SK-N-SH (cell line): ENCODE results near the gene BUD23. TPM values are rescaled to one million over a fixed set of nuclear protein-coding genes. Genes with fewer than 3 reads are reported as not detected.

Source experiments
- CTCF ChIA-PET: fragments of 300-600, 350-600 bp; formaldehyde crosslinking; extraction: SDS; loops from one replicate; lab custom pipeline; 2021; lab: Yijun Ruan, JAX
- POLR2A ChIA-PET: fragments of 350-600 bp; sonication (Branson Sonifier 250); formaldehyde crosslinking; extraction: SDS; loops from one replicate; lab custom pipeline; 2020; ENCODE audit warnings: antibody characterized with exemption, inconsistent platforms; lab: Yijun Ruan, JAX
- DNase-seq: peaks from one replicate; pipeline ENCODE4 v3.0.0; 2012
- H2AFZ ChIP-seq: fragments of 200-600 bp; sonication (generic); 2 replicates; pipeline ENCODE4 v1.8.1; 2016; ENCODE audit warnings: antibody characterized with exemption, mild to moderate bottlenecking, low read depth
- H3F3A ChIP-seq: fragments of 200-600 bp; sonication (generic); replicated peaks from 2 replicates; pipeline ENCODE3; 2016; ENCODE audit warnings: antibody characterized with exemption, mild to moderate bottlenecking; ENCODE audit not compliant: insufficient read depth
- H3K27ac ChIP-seq, 2 experiments: fragments of 200-500 bp in 1 of 2; fragments of 200-600 bp in 1 of 2; sonication (Bioruptor generic) in 1 of 2; sonication (generic), shearing (Covaris generic) in 1 of 2; 2 replicates each; pipeline versions ENCODE4 v1.5.1 to v1.6.1; 2014 to 2016; ENCODE audit warnings: low read depth in 2 of 2, inconsistent platforms in 1 of 2, low read length in 1 of 2, mild to moderate bottlenecking in 1 of 2, mixed read lengths in 1 of 2
- H3K27me3 ChIP-seq: fragments of 200-600 bp; sonication (generic), shearing (Covaris generic); 2 replicates; pipeline ENCODE4 v1.6.1; 2016; ENCODE audit warnings: mixed run types; ENCODE audit not compliant: insufficient read depth
- H3K36me3 ChIP-seq, 2 experiments: fragments of 200-500 bp in 1 of 2; fragments of 200-600 bp in 1 of 2; sonication (Bioruptor generic) in 1 of 2; sonication (generic) in 1 of 2; replicated peaks in 1 of 2; 2 replicates each; pipeline versions ENCODE3 to v1.5.1; 2014 to 2016; ENCODE audit warnings: low read length in 1 of 2, mild to moderate bottlenecking in 1 of 2; ENCODE audit not compliant: insufficient read depth in 2 of 2, control insufficient read depth in 1 of 2
- H3K4me1 ChIP-seq, 2 experiments: fragments of 200-500 bp in 1 of 2; fragments of 200-600 bp in 1 of 2; sonication (Bioruptor generic) in 1 of 2; sonication (generic), shearing (Covaris generic) in 1 of 2; 2 replicates each; pipeline versions ENCODE4 v1.5.1 to v1.6.1; 2014 to 2016; ENCODE audit warnings: low read depth in 1 of 2, low read length in 1 of 2, mixed run types in 1 of 2; ENCODE audit not compliant: insufficient read depth in 2 of 2, control insufficient read depth in 1 of 2
- H3K4me2 ChIP-seq: fragments of 200-600 bp; sonication (generic), shearing (Covaris generic); 2 replicates; pipeline ENCODE4 v1.6.1; 2017; ENCODE audit warnings: mixed run types
- H3K4me3 ChIP-seq, 2 experiments: fragments of 200-500 bp in 1 of 2; fragments of 200-600 bp in 1 of 2; sonication (Bioruptor generic) in 1 of 2; sonication (generic), shearing (Covaris generic) in 1 of 2; 2 replicates each; pipeline versions ENCODE4 v1.5.1 to v1.8.1; 2014 to 2016; ENCODE audit warnings: low read depth in 2 of 2, inconsistent platforms in 1 of 2, low read length in 1 of 2, mild to moderate bottlenecking in 1 of 2, mixed read lengths in 1 of 2, moderate library complexity in 1 of 2
- H3K79me2 ChIP-seq: fragments of 200-600 bp; sonication (generic); 2 replicates; pipeline ENCODE4 v1.8.1; 2017; ENCODE audit warnings: mild to moderate bottlenecking; ENCODE audit not compliant: insufficient read depth
- H3K9ac ChIP-seq: fragments of 200-600 bp; sonication (generic); 2 replicates; pipeline ENCODE4 v1.6.1; 2017; ENCODE audit warnings: mixed run types
- H3K9me2 ChIP-seq: fragments of 200-600 bp; sonication (generic); 2 replicates; pipeline ENCODE4 v1.6.1; 2017; ENCODE audit warnings: mixed run types
- H3K9me3 ChIP-seq: fragments of 200-600 bp; sonication (generic); 2 replicates; pipeline ENCODE4 v1.6.1; 2017; ENCODE audit warnings: mixed run types, mild to moderate bottlenecking, moderate library complexity
- H4K20me1 ChIP-seq: fragments of 200-600 bp; sonication (generic); 2 replicates; pipeline ENCODE4 v1.6.1; 2017; ENCODE audit warnings: mild to moderate bottlenecking, mixed run types; ENCODE audit not compliant: insufficient read depth
- ELF1 ChIP-seq: IDR thresholded peaks from 2 replicates; pipeline ENCODE4 v1.4.0; 2012
- EP300 ChIP-seq, 2 experiments: IDR thresholded peaks; 2 replicates each; pipeline versions ENCODE4 v1.4.0 to v1.6.1; 2012; ENCODE audit warnings: borderline replicate concordance in 1 of 2, low read depth in 1 of 2, low read length in 1 of 2
- FOSL2 ChIP-seq: IDR thresholded peaks from 2 replicates; pipeline ENCODE4 v1.4.0; 2012; ENCODE audit warnings: low read depth, mild to moderate bottlenecking, moderate library complexity, borderline replicate concordance
- GABPA ChIP-seq: IDR thresholded peaks from 2 replicates; pipeline ENCODE4 v1.4.0; 2012; ENCODE audit warnings: low read depth, mild to moderate bottlenecking
- JUND ChIP-seq: IDR thresholded peaks from 2 replicates; pipeline ENCODE4 v1.4.0; 2012
- MXI1 ChIP-seq: IDR thresholded peaks from 2 replicates; pipeline ENCODE4 v1.6.1; 2012; ENCODE audit warnings: mild to moderate bottlenecking, low read depth, low read length, improper control_type of control experiment
- NFIC ChIP-seq: IDR thresholded peaks from 2 replicates; pipeline ENCODE4 v1.4.0; 2012; ENCODE audit warnings: borderline replicate concordance
- RCOR1 ChIP-seq: fragments of 150-350 bp; IDR thresholded peaks from 2 replicates; pipeline ENCODE4 v1.6.1; 2017; ENCODE audit warnings: antibody characterized with exemption, low read length
- RFX5 ChIP-seq: IDR thresholded peaks from 2 replicates; pipeline ENCODE4 v1.6.1; 2012; ENCODE audit warnings: mild to moderate bottlenecking, improper control_type of control experiment, low read length
- SIN3A ChIP-seq: IDR thresholded peaks from 2 replicates; pipeline ENCODE4 v1.6.1; 2012; ENCODE audit warnings: low read depth, mild to moderate bottlenecking, low read length, moderate library complexity, borderline replicate concordance
- SMC3 ChIP-seq: IDR thresholded peaks from 2 replicates; pipeline ENCODE4 v1.6.1; 2012; ENCODE audit warnings: low read depth, low read length, improper control_type of control experiment
- TEAD4 ChIP-seq: IDR thresholded peaks from 2 replicates; pipeline ENCODE4 v1.4.0; 2012; ENCODE audit warnings: mild to moderate bottlenecking, borderline replicate concordance; ENCODE audit not compliant: insufficient read depth
- WGBS: methylation state at CpG from one replicate; pipeline ENCODE4 v1.1.6; 2017; ENCODE audit warnings: low lambda C conversion rate; 5-methylcytosine and 5-hydroxymethylcytosine counted together
- polyA plus RNA-seq, 3 experiments: library from polyadenylated mRNA; depleted of rRNA; stranded (reverse); fragments of >200 nt; gene quantifications; 2 replicates each; pipeline ENCODE4 v1.2.3, GENCODE V29; 2012
- TF ChIP-seq, protein P1 (sequence below): fragments of 200-600 bp; sonication (generic); IDR thresholded peaks from 2 replicates; pipeline ENCODE4 v1.6.1; 2017; ENCODE audit warnings: antibody characterized with exemption, mild to moderate bottlenecking, moderate library complexity
- TF ChIP-seq, protein P2 (sequence below): IDR thresholded peaks from 2 replicates; pipeline ENCODE4 v1.4.0; 2012; ENCODE audit warnings: low read depth
- TF ChIP-seq, protein P3 (sequence below): fragments of 150-350 bp; IDR thresholded peaks from 2 replicates; pipeline ENCODE4 v1.6.1; 2016; ENCODE audit warnings: mild to moderate bottlenecking, low read depth, low read length

Gene BUD23
- polyA plus RNA-seq, 1 of the 3 experiments (the other 2 are of a cell fraction) = 206 TPM

DNA sequence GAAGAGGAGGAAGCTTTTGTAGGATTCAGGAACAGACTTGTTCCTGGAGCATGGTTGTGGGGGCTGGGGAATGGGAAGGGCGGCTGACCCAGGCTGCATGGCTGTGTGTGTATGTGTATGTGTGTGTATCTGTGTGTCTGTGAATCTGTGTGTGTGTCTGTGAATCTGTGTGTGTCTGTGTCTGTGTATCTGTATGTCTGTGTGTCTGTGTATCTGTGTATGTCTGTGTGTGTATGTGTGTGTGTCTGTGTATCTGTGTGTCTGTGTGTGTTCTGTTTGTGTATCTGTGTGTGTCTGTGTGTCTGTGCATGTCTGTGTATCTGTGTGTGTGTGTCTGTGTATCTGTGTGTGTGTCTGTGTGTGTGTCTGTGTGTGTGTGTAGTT, 42.7 kb downstream of the BUD23 start:
- Histone ChIP-seq H3K4me3 (no peak overlapping the region), H3K27ac (no peak overlapping the region), H3K9ac (no peak overlapping the region), H3F3A (peaks cover 6% of the 10 kb centered on the region), H3K4me1 (peaks cover 5 to 8% of the 10 kb centered on the region in 2 experiments; a peak in 2 of 4 replicates), H3K79me2 (no peaks in the 10 kb centered on the region), H3K9me3 (no peaks in the 10 kb centered on the region), H3K9me2 (no peaks in the 10 kb centered on the region), H4K20me1 (no peaks in the 10 kb centered on the region), H3K4me2 (no peak overlapping the region), H3K36me3 (no peaks in the 10 kb centered on the region), H3K27me3 (no peaks in the 10 kb centered on the region), H2AFZ (no peak overlapping the region)
- WGBS = 68% methylated on average over 1 of the region's 1 CpG
- CTCF ChIA-PET = interaction anchor here (0.6 to 8.6 kb wide), 35 partner anchors 9 to 308 kb away, joined by 3 to 326 read pairs (median 7); partner anchors contain the start of genes ABHD11, METTL27 and VPS37D
- POLR2A ChIA-PET = interaction anchor here (0.6 to 1.0 kb wide), 3 partner anchors 58 to 119 kb away, joined by 3 to 4 read pairs (median 3); no protein-coding TSS in a partner anchor
- no peak for DNase-seq
- TF ChIP-seq SMC3 (no peak), EP300 (IDR thresholded peaks at IDR 0.05; ENCODE audit: borderline replicate concordance in 1 of 2, low read depth in 1 of 2, low read length in 1 of 2) (no peak), RFX5 (no peak), ELF1 (no peak), JUND (no peak), MXI1 (no peak), SIN3A (no peak), GABPA (no peak), RCOR1 (no peak)

DNA sequence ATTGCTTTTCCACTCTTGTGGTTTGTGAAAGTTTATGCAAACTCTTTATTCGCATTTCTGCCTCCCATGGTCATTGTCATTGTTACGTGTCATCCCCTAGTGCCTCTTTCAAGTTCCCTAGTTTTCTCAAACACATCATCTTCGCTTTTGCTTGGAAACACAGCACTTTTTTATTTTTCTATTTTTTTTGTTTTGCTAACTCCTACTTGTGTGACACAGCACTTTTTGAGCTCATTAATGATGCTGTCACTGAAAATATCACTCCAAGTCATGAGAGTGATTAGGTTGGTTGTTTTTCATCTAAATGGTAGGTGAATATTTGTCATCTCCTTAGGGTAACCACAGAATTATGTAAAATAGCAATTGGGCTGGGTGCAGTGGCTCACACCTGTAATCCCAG, 44.6 kb downstream of the BUD23 start:
- Histone ChIP-seq H3K9ac (no peak overlapping the region), H3K9me3 (no peaks in the 10 kb centered on the region), H3K27ac (no peak overlapping the region), H3K4me3 (no peak overlapping the region), H3K9me2 (no peaks in the 10 kb centered on the region), H4K20me1 (no peaks in the 10 kb centered on the region), H3K27me3 (no peaks in the 10 kb centered on the region), H3K4me1 (no peaks in the 10 kb centered on the region), H3K4me2 (no peak overlapping the region), H2AFZ (no peak overlapping the region), H3K79me2 (no peaks in the 10 kb centered on the region), H3F3A (peaks cover 6% of the 10 kb centered on the region), H3K36me3 (no peaks in the 10 kb centered on the region)
- CTCF ChIA-PET = interaction anchor here (1.0 to 12.8 kb wide), 4 partner anchors 60 to 120 kb away, joined by 4 to 272 read pairs (median 6); no protein-coding TSS in a partner anchor
- DNase-seq = no peak
- WGBS = 70% methylated on average over 3 of the region's 3 CpGs
- TF ChIP-seq NFIC = no peak
- TF ChIP-seq EP300 (IDR thresholded peaks at IDR 0.05; ENCODE audit: borderline replicate concordance in 1 of 2, low read depth in 1 of 2, low read length in 1 of 2) = no peak
- TF ChIP-seq, protein P1, sequence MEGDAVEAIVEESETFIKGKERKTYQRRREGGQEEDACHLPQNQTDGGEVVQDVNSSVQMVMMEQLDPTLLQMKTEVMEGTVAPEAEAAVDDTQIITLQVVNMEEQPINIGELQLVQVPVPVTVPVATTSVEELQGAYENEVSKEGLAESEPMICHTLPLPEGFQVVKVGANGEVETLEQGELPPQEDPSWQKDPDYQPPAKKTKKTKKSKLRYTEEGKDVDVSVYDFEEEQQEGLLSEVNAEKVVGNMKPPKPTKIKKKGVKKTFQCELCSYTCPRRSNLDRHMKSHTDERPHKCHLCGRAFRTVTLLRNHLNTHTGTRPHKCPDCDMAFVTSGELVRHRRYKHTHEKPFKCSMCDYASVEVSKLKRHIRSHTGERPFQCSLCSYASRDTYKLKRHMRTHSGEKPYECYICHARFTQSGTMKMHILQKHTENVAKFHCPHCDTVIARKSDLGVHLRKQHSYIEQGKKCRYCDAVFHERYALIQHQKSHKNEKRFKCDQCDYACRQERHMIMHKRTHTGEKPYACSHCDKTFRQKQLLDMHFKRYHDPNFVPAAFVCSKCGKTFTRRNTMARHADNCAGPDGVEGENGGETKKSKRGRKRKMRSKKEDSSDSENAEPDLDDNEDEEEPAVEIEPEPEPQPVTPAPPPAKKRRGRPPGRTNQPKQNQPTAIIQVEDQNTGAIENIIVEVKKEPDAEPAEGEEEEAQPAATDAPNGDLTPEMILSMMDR = no peak
- no peak for TF ChIP-seq FOSL2
- TF ChIP-seq RFX5 = no peak
- TF ChIP-seq, protein P2, sequence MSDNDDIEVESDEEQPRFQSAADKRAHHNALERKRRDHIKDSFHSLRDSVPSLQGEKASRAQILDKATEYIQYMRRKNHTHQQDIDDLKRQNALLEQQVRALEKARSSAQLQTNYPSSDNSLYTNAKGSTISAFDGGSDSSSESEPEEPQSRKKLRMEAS = no peak
- TF ChIP-seq, protein P3, sequence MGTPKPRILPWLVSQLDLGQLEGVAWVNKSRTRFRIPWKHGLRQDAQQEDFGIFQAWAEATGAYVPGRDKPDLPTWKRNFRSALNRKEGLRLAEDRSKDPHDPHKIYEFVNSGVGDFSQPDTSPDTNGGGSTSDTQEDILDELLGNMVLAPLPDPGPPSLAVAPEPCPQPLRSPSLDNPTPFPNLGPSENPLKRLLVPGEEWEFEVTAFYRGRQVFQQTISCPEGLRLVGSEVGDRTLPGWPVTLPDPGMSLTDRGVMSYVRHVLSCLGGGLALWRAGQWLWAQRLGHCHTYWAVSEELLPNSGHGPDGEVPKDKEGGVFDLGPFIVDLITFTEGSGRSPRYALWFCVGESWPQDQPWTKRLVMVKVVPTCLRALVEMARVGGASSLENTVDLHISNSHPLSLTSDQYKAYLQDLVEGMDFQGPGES = no peak
- no peak for TF ChIP-seq GABPA
- TF ChIP-seq TEAD4 = no peak
- TF ChIP-seq RCOR1 = no peak
- no peak for TF ChIP-seq JUND
- POLR2A ChIA-PET = interaction anchor here (1.2 kb wide), 1 partner anchor 11 kb away, joined by 3 read pairs; the partner anchor contains the start of gene ABHD11
